HG02884 (cell line): Measurements from ENCODE around the gene LCN1.
"Not testable (repeated sequence)": the region's sequence is repeated elsewhere in the genome, so short reads cannot be mapped to it uniquely, and the experiment has no call there.

Source experiments
- ATAC-seq: cut with Tn5 transposase; IDR thresholded peaks from one replicate; pipeline ENCODE4 v1.9.1; 2021; ENCODE audit warnings: mild to moderate bottlenecking, moderate library complexity; ENCODE audit not compliant: unreplicated experiment

LCN1 gene

GRCh38 chr9:135504262-135505243, 16.7 kb upstream of the LCN1 start:
- no peak for ATAC-seq

GRCh38 chr9:135505406-135506187, 15.6 kb upstream of the LCN1 start:
- ATAC-seq = no peak

GRCh38 chr9:135506327-135507103, 14.7 kb upstream of the LCN1 start:
- ATAC-seq = no peak

GRCh38 chr9:135507104-135508035, 13.9 kb upstream of the LCN1 start:
- ATAC-seq = no peak

GRCh38 chr9:135508211-135508820, 12.9 kb upstream of the LCN1 start:
- ATAC-seq = no peak

GRCh38 chr9:135509458-135509857, 11.8 kb upstream of the LCN1 start:
- no peak for ATAC-seq

GRCh38 chr9:135512241-135512603, 9.0 kb upstream of the LCN1 start:
- no peak for ATAC-seq

- no peak for ATAC-seq
These were observed 8.3 kb upstream of the LCN1 start for GRCh38 chr9:135512904-135513303.

- no peak for ATAC-seq
These were observed 7.8 kb upstream of the LCN1 start for GRCh38 chr9:135513351-135513846.

GRCh38 chr9:135513906-135514305, 7.3 kb upstream of the LCN1 start:
- not testable (repeated sequence) for ATAC-seq

GRCh38 chr9:135514342-135515082, 6.7 kb upstream of the LCN1 start:
- no peak for ATAC-seq

GRCh38 chr9:135515083-135515951, 5.9 kb upstream of the LCN1 start:
- ATAC-seq = no peak

GRCh38 chr9:135516132-135516860, 4.9 kb upstream of the LCN1 start:
- no peak for ATAC-seq

- no peak for ATAC-seq
These were observed 3.8 kb upstream of the LCN1 start for GRCh38 chr9:135517407-135517822.

- no peak for ATAC-seq
These were observed 1.9 kb upstream of the LCN1 start for GRCh38 chr9:135519179-135519971.

- ATAC-seq = no peak
These were observed 412 bp downstream of the LCN1 start for GRCh38 chr9:135521608-135522095.
